GM12878 (cell line): Measurements from ENCODE around the gene FNTB. TPM values are rescaled to one million over a fixed set of nuclear protein-coding genes. Genes with fewer than 3 reads are reported as not detected.

Experiments
- ATAC-seq: fragments of 200-7000 bp; cut with Tn5 transposase; 3 replicates; pipeline ENCODE4 v1.9.1; 2020; ENCODE audit warnings: mild to moderate bottlenecking, moderate library complexity
- BruUV-seq: library from RNA; stranded (reverse); fragments of 400-500 nt; replicated peaks from 2 replicates; lab custom pipeline; 2021; lab: Mats Ljungman, UMichigan
- CTCF ChIA-PET: fragments of 300-600 bp; sonication (Branson Sonifier 250); formaldehyde crosslinking; extraction: SDS; loops from one replicate; lab custom pipeline; 2021; ENCODE audit warnings: inconsistent platforms; lab: Yijun Ruan, JAX
- POLR2A ChIA-PET: fragments of 350-600 bp; formaldehyde crosslinking; extraction: SDS; loops from one replicate; lab custom pipeline; 2021; ENCODE audit warnings: inconsistent platforms; lab: Charles Lee
- RAD21 ChIA-PET: fragments of 300-600 bp; sonication (Branson Sonifier 250); formaldehyde crosslinking; loops from one replicate; lab custom pipeline; 2023; ENCODE audit warnings: antibody characterized with exemption; ENCODE audit not compliant: unreplicated experiment; lab: Charles Lee
- SMC1A ChIA-PET: fragments of 300-600 bp; sonication (Branson Sonifier 250); formaldehyde crosslinking; loops from one replicate; lab custom pipeline; 2023; ENCODE audit not compliant: unreplicated experiment, uncharacterized antibody; lab: Charles Lee
- DNase-seq: peaks from one replicate; pipeline ENCODE4 v3.0.0-alpha.2; 2011; ENCODE audit warnings: low read depth, low spot score
- FAIRE-seq: peaks from 3 replicates; lab custom pipeline; 2011; peaks lifted over from hg19 to GRCh38; lab: Jason Lieb, UNC
- H2AFZ ChIP-seq: 2 replicates; pipeline ENCODE4 v1.6.0; 2011; ENCODE audit warnings: low read depth, low read length, control low read depth; ENCODE audit not compliant: control insufficient read depth
- H3K27ac ChIP-seq: 2 replicates; pipeline ENCODE4 v1.5.1; 2011; ENCODE audit warnings: control low read depth; ENCODE audit not compliant: control insufficient read depth, insufficient read depth
- H3K27me3 ChIP-seq, 2 experiments: replicated peaks in 1 of 2; 2 replicates each; pipeline versions ENCODE4 v1.6.0 to v1.6.1; 2011; ENCODE audit warnings: low read length in 1 of 2; ENCODE audit not compliant: control insufficient read depth in 2 of 2, insufficient read depth in 2 of 2
- H3K36me3 ChIP-seq, 2 experiments: 2 replicates each; pipeline ENCODE4 v1.5.1; 2011; ENCODE audit warnings: low read length in 1 of 2; ENCODE audit not compliant: control insufficient read depth in 2 of 2, insufficient read depth in 2 of 2
- H3K4me1 ChIP-seq: 2 replicates; pipeline ENCODE4 v1.6.1; 2011; ENCODE audit warnings: mild to moderate bottlenecking, low read length, moderate library complexity, mixed read lengths; ENCODE audit not compliant: control insufficient read depth, insufficient read depth
- H3K4me2 ChIP-seq: 2 replicates; pipeline ENCODE4 v1.6.0; 2011; ENCODE audit warnings: control low read depth; ENCODE audit not compliant: control insufficient read depth, insufficient read depth
- H3K4me3 ChIP-seq: fragments of 200-600 bp; sonication (generic); 2 replicates; pipeline ENCODE4 v1.5.1; 2016
- H3K79me2 ChIP-seq: 2 replicates; pipeline ENCODE4 v1.6.0; 2011; ENCODE audit warnings: low read length; ENCODE audit not compliant: control insufficient read depth, insufficient read depth
- H3K9ac ChIP-seq: 2 replicates; pipeline ENCODE4 v1.8.0; 2011; ENCODE audit warnings: low read length, control low read depth, mixed read lengths; ENCODE audit not compliant: control insufficient read depth, insufficient read depth
- H3K9me3 ChIP-seq: replicated peaks from 3 replicates; pipeline ENCODE4 v1.5.1; 2011; ENCODE audit warnings: mild to moderate bottlenecking, low read length; ENCODE audit not compliant: control insufficient read depth, insufficient read depth
- H4K20me1 ChIP-seq: 2 replicates; pipeline ENCODE4 v1.6.0; 2011; ENCODE audit not compliant: control insufficient read depth, insufficient read depth
- CHD1 ChIP-seq: IDR thresholded peaks from 2 replicates; pipeline ENCODE4 v1.6.1; 2012; ENCODE audit warnings: low read depth, low read length, improper control_type of control experiment
- EGR1 ChIP-seq, 2 experiments: IDR thresholded peaks; 1 replicate in 1 of 2; 2 replicates in 1 of 2; pipeline ENCODE4 v1.6.1; 2011 to 2012; ENCODE audit warnings: low read depth in 2 of 2, low read length in 2 of 2, borderline replicate concordance in 1 of 2, mild to moderate bottlenecking in 1 of 2, moderate library complexity in 1 of 2
- ETV6 ChIP-seq, 2 experiments: fragments of 450-650 bp in 1 of 2; IDR thresholded peaks in 1 of 2; conservative IDR thresholded peaks in 1 of 2; 2 replicates each; pipeline ENCODE4 v1.6.1; 2014; ENCODE audit warnings: antibody characterized with exemption in 1 of 2, borderline replicate concordance in 1 of 2, low read depth in 1 of 2, mild to moderate bottlenecking in 1 of 2, moderate library complexity in 1 of 2
- FOXK2 ChIP-seq: fragments of 450-650 bp; IDR thresholded peaks from 2 replicates; pipeline ENCODE4 v1.6.1; 2017; ENCODE audit warnings: mild to moderate bottlenecking, moderate library complexity
- HCFC1 ChIP-seq: fragments of 150-350 bp; IDR thresholded peaks from 2 replicates; pipeline ENCODE4 v1.6.1; 2014; ENCODE audit warnings: low read length
- NR2C1 ChIP-seq: fragments of 450-650 bp; IDR thresholded peaks from 2 replicates; pipeline ENCODE4 v1.6.1; 2017; ENCODE audit warnings: antibody characterized with exemption, mild to moderate bottlenecking, moderate library complexity
- PAX5 ChIP-seq: IDR thresholded peaks from 2 replicates; pipeline ENCODE4 v1.6.1; 2011; ENCODE audit warnings: low read depth, low read length, borderline replicate concordance
- RB1 ChIP-seq: fragments of 450-650 bp; formaldehyde crosslinking; IDR thresholded peaks from 2 replicates; pipeline ENCODE4 v1.6.1; 2017; ENCODE audit warnings: mild to moderate bottlenecking, borderline replicate concordance
- RELA ChIP-seq: fragments of 450-650 bp; IDR thresholded peaks from 2 replicates; pipeline ENCODE4 v1.8.0; 2014; ENCODE audit warnings: borderline replicate concordance; ENCODE audit not compliant: partially characterized antibody
- TCF7 ChIP-seq: IDR thresholded peaks from 2 replicates; pipeline ENCODE4 v1.6.1; 2014; ENCODE audit warnings: antibody characterized with exemption, borderline replicate concordance
- ZNF217 ChIP-seq: fragments of 450-650 bp; IDR thresholded peaks from 2 replicates; pipeline ENCODE4 v1.6.1; 2017; ENCODE audit warnings: antibody characterized with exemption, mild to moderate bottlenecking
- WGBS: methylation state at CpG from one replicate; pipeline ENCODE4 v1.1.6; 2016; ENCODE audit warnings: low lambda C conversion rate; ENCODE audit not compliant: insufficient replicate concordance, insufficient coverage; ENCODE audit errors: missing lambda C conversion rate; 5-methylcytosine and 5-hydroxymethylcytosine counted together
- in situ Hi-C: fragments of 300-500 bp; cut with MboI; formaldehyde crosslinking; loops from 9 replicates; pipeline ENCODE4 v1.14.3; 2018; ENCODE audit warnings: mixed read lengths
- intact Hi-C: fragments of 100-400 bp; cut with micrococcal nuclease; formaldehyde crosslinking; loops from one replicate; pipeline ENCODE4 v1.14.2; 2022; ENCODE audit not compliant: unreplicated experiment
- polyA plus RNA-seq, 11 experiments: library from polyadenylated mRNA; depleted of rRNA in 4 of 11; unstranded in 6 of 11; stranded (reverse) in 5 of 11; fragments of >200 nt; fragmentation: Nextera tagmentation in 4 of 11; fragmentation: Illumina TruSeq in 1 of 11; extraction: Ambion mirVana in 4 of 11; extraction: Trizol in 1 of 11; gene quantifications; 1 replicate in 1 of 11; 2 replicates in 10 of 11; pipeline versions ENCODE4 v1.2.1 to v1.2.3, GENCODE V29; 2011 to 2016; ENCODE audit warnings: inconsistent platforms in 2 of 11, missing spikeins in 2 of 11, low read depth in 1 of 11
- total RNA-seq, 4 experiments: library from RNA; depleted of rRNA in 3 of 4; stranded (reverse); fragments of >200 nt in 3 of 4; fragmentation: Illumina TruSeq in 1 of 4; extraction: Trizol in 1 of 4; gene quantifications; 2 replicates each; pipeline versions ENCODE4 v1.2.1 to v1.2.3, GENCODE V29; 2013 to 2021
- TF ChIP-seq, protein P1 (sequence below): IDR thresholded peaks from 2 replicates; pipeline ENCODE4 v1.6.1; 2011; ENCODE audit warnings: borderline replicate concordance, low read depth, mild to moderate bottlenecking, moderate library complexity, mixed read lengths, low read length; ENCODE audit not compliant: insufficient read depth; ENCODE audit errors: extremely low read length
- TF ChIP-seq, protein P2 (sequence below): IDR thresholded peaks from 2 replicates; pipeline ENCODE4 v1.6.1; 2011; ENCODE audit warnings: low read depth, low read length, improper control_type of control experiment, borderline replicate concordance
- TF ChIP-seq, protein P3 (sequence below): IDR thresholded peaks from 2 replicates; pipeline ENCODE4 v1.6.1; 2012; ENCODE audit warnings: low read depth, low read length, improper control_type of control experiment
- TF ChIP-seq, protein P4 (sequence below): fragments of 450-650 bp; IDR thresholded peaks from 2 replicates; pipeline ENCODE4 v1.6.1; 2017; ENCODE audit warnings: antibody characterized with exemption, mild to moderate bottlenecking, moderate library complexity
- TF ChIP-seq, protein P5 (sequence below): fragments of 450-650 bp; conservative IDR thresholded peaks from 2 replicates; pipeline ENCODE4 v1.6.1; 2017; ENCODE audit warnings: mild to moderate bottlenecking, moderate library complexity

Gene FNTB
- total and polyA plus RNA-seq, 10 of the 15 experiments (the other 5 are each of a cell fraction or from before 2014, with no cell fraction given) = 10.4 to 25.1 (median 16.7) TPM

DNA sequence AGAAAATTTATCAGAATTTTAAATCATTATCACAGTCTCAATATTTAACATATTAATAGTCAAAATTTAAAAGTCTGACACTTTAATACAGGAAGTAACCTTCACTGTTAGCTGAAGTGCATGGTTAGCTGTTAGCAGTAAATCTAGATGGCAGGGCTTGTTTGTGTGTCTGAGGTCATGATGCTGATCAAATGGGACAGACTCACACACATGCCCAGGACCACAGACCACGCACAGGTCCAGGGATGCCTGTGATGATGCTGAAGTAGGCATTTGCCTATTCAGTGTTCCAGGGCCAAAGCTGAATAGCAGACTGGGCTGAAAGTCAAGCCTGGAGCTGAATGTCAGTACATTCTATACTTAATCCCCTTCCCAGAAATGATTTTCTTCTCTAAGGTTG is 20.5 kb downstream of the FNTB start:
- Histone ChIP-seq H3K27ac (no peak overlapping the region), H3K27me3 (no peaks in the 10 kb centered on the region), H3K36me3 (peaks cover 10 to 16% of the 10 kb centered on the region in 2 experiments), H3K9ac (no peak overlapping the region), H4K20me1 (no peaks in the 10 kb centered on the region), H3K4me1 (peaks cover 18% of the 10 kb centered on the region), H3K4me2 (no peak overlapping the region), H2AFZ (no peak overlapping the region), H3K79me2 (peaks cover 12% of the 10 kb centered on the region), H3K4me3 (no peak overlapping the region), H3K9me3 (no peaks in the 10 kb centered on the region)
- no peak for DNase-seq
- TF ChIP-seq, protein P1, sequence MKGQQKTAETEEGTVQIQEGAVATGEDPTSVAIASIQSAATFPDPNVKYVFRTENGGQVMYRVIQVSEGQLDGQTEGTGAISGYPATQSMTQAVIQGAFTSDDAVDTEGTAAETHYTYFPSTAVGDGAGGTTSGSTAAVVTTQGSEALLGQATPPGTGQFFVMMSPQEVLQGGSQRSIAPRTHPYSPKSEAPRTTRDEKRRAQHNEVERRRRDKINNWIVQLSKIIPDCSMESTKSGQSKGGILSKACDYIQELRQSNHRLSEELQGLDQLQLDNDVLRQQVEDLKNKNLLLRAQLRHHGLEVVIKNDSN = no peak
- no peak for TF ChIP-seq RELA
- TF ChIP-seq, protein P2, sequence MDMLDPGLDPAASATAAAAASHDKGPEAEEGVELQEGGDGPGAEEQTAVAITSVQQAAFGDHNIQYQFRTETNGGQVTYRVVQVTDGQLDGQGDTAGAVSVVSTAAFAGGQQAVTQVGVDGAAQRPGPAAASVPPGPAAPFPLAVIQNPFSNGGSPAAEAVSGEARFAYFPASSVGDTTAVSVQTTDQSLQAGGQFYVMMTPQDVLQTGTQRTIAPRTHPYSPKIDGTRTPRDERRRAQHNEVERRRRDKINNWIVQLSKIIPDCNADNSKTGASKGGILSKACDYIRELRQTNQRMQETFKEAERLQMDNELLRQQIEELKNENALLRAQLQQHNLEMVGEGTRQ = no peak
- no peak for TF ChIP-seq TCF7
- TF ChIP-seq, protein P3, sequence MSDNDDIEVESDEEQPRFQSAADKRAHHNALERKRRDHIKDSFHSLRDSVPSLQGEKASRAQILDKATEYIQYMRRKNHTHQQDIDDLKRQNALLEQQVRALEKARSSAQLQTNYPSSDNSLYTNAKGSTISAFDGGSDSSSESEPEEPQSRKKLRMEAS = no peak
- no peak for TF ChIP-seq HCFC1
- no peak for TF ChIP-seq ZNF217
- no peak for TF ChIP-seq RB1
- TF ChIP-seq NR2C1 = no peak
- no peak for TF ChIP-seq EGR1 (IDR thresholded peaks at IDR 0.05; ENCODE audit: borderline replicate concordance in 1 of 2, low read depth in 2 of 2, low read length in 2 of 2)
- TF ChIP-seq FOXK2 = no peak
- TF ChIP-seq PAX5 = no peak
- no peak for TF ChIP-seq CHD1
- TF ChIP-seq, protein P4, sequence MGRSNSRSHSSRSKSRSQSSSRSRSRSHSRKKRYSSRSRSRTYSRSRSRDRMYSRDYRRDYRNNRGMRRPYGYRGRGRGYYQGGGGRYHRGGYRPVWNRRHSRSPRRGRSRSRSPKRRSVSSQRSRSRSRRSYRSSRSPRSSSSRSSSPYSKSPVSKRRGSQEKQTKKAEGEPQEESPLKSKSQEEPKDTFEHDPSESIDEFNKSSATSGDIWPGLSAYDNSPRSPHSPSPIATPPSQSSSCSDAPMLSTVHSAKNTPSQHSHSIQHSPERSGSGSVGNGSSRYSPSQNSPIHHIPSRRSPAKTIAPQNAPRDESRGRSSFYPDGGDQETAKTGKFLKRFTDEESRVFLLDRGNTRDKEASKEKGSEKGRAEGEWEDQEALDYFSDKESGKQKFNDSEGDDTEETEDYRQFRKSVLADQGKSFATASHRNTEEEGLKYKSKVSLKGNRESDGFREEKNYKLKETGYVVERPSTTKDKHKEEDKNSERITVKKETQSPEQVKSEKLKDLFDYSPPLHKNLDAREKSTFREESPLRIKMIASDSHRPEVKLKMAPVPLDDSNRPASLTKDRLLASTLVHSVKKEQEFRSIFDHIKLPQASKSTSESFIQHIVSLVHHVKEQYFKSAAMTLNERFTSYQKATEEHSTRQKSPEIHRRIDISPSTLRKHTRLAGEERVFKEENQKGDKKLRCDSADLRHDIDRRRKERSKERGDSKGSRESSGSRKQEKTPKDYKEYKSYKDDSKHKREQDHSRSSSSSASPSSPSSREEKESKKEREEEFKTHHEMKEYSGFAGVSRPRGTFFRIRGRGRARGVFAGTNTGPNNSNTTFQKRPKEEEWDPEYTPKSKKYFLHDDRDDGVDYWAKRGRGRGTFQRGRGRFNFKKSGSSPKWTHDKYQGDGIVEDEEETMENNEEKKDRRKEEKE = no peak
- TF ChIP-seq, protein P5, sequence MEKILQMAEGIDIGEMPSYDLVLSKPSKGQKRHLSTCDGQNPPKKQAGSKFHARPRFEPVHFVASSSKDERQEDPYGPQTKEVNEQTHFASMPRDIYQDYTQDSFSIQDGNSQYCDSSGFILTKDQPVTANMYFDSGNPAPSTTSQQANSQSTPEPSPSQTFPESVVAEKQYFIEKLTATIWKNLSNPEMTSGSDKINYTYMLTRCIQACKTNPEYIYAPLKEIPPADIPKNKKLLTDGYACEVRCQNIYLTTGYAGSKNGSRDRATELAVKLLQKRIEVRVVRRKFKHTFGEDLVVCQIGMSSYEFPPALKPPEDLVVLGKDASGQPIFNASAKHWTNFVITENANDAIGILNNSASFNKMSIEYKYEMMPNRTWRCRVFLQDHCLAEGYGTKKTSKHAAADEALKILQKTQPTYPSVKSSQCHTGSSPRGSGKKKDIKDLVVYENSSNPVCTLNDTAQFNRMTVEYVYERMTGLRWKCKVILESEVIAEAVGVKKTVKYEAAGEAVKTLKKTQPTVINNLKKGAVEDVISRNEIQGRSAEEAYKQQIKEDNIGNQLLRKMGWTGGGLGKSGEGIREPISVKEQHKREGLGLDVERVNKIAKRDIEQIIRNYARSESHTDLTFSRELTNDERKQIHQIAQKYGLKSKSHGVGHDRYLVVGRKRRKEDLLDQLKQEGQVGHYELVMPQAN = no peak
- no peak for TF ChIP-seq ETV6 (conservative IDR thresholded peaks at IDR 0.05 in 1 of 2, IDR thresholded peaks at IDR 0.05 in 1 of 2; ENCODE audit: borderline replicate concordance in 1 of 2, low read depth in 1 of 2)
- ChIA-PET CTCF (interaction anchor here (1.1 to 1.2 kb wide), 2 partner anchors 13 to 21 kb away, joined by 3 to 5 read pairs; partner anchors contain the start of gene FNTB), SMC1A (interaction anchor here (0.9 to 2.7 kb wide), 4 partner anchors 12 to 23 kb away, joined by 3 to 8 read pairs (median 4); partner anchors contain the start of gene FNTB), RAD21 (no interaction called here), POLR2A (no interaction called here)
- no peak for FAIRE-seq
- BruUV-seq = no TSS peak
- intact Hi-C loops (no loop called here), in situ Hi-C loops (no loop called here)
- 92% methylated on average over 1 of the region's 1 CpG for WGBS
- no peak for ATAC-seq
